ENCODE data around the gene ZC3H6. TPM values are rescaled to one million over a fixed set of nuclear protein-coding genes. Genes with fewer than 3 reads are reported as not detected.
A peak's percentile ranks its signal among the peaks of the same experiment; 100 is the strongest.

Gene ZC3H6
- total RNA-seq, 1 experiment from 2014 or later: 10.0 TPM

- no peak for ATAC-seq
- CTCF ChIA-PET: interaction anchor here (0.6 to 1.3 kb wide), 2 partner anchors 14 to 1396 kb away, joined by 3 to 9 read pairs; no protein-coding TSS in a partner anchor
- TF ChIP-seq NFATC4 (CRISPR knock-in tag; IDR thresholded peaks at IDR 0.05) (no peak), ESRRA (CRISPR knock-in tag; IDR thresholded peaks at IDR 0.05; ENCODE audit: borderline replicate concordance) (no peak)
- DNase-seq (ENCODE audit: low spot score): no peak
- no peak overlapping the region; the same call in 1 of the 2 replicates for H3K27ac Mint-ChIP-seq
- peaks cover 5% of the 10 kb centered on the region for H3K9me3 Mint-ChIP-seq
- peaks cover 21% of the 10 kb centered on the region for H3K4me1 Mint-ChIP-seq
- no peaks in the 10 kb centered on the region for H3K27me3 Mint-ChIP-seq (ENCODE audit: low read depth)
- H3K36me3 Mint-ChIP-seq: no peaks in the 10 kb centered on the region
- H3K4me3 Mint-ChIP-seq: no peak overlapping the region
- POLR2A ChIA-PET: interaction anchor here (0.6 kb wide), 1 partner anchor 152 kb away, joined by 3 read pairs; no protein-coding TSS in a partner anchor
Measured at GRCh38 chr2:112273349-112273748, 2.0 kb upstream of the ZC3H6 start.

DNA sequence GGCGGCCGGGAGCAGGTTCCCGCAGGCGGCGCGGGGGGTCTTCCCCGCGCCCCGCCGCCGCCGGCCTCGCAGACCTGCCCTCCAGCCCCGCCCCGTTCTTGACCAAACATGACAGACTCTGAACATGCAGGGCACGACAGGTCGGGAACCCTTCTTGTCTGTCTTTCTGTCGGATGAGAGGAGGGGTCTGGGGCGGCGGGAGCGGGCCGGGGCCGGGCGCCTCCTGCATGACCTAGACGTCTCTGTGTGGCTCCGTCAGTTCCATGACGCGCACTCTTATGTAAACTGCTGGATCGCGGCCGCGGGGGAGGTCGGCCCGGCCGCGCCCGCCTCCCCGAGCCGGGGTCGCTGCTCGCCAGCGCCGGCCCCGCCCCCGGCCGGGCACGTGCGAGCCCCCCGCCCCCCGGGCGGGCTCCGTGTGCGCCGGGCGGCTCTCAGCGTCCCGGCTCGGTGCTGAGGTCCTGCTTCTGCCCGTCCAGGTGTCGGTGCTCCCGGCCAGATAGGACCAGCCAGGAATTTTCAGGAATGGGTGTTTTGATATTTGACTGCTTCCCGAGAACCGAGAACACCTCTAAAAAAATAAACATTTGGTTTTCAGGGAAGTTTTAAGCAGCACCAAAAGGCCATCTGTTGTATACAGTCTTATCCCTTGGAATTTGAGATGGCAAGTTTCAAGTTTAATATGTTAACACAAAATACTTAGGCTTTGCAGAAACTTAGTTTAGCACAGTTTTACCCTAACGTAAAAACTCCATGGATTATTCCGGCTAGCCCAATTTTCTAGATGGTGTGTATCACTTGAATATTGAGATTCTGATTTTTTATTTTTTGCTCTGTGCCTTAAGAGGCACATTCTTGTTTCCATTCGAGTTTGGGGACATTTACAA is 733 bp downstream of the ZC3H6 start:
- Mint-ChIP-seq H3K4me1 (peaks cover 21% of the 10 kb centered on the region), H3K9me3 (no peaks in the 10 kb centered on the region), H3K27me3 (ENCODE audit: low read depth) (no peaks in the 10 kb centered on the region), H3K36me3 (no peaks in the 10 kb centered on the region), H3K4me3 (peak overlapping the region; percentile 81), H3K27ac (peak overlapping the region; percentile 93)
- ATAC-seq (peak; percentile 80), DNase-seq (ENCODE audit: low spot score) (peak; percentile 79)
- 0 out of 2 replicates have a peak, but pooled peaks have one; percentile 26 for TF ChIP-seq ETV6 (CRISPR knock-in tag; IDR thresholded peaks at IDR 0.05)
- 0 out of 2 replicates have a peak, but pooled peaks have one; percentile 30 for TF ChIP-seq FOXP4 (CRISPR knock-in tag; IDR thresholded peaks at IDR 0.05)
- TF ChIP-seq USF2 (CRISPR knock-in tag; IDR thresholded peaks at IDR 0.05): peak; percentile 58; the same call in 1 of the 2 replicates
- TF ChIP-seq TP53 (CRISPR knock-in tag; IDR thresholded peaks at IDR 0.05): 0 out of 2 replicates have a peak, but pooled peaks have one; percentile 8
- TF ChIP-seq ZNF423 (CRISPR knock-in tag; IDR thresholded peaks at IDR 0.05): no peak
- no peak for TF ChIP-seq ZNF219 (CRISPR knock-in tag; IDR thresholded peaks at IDR 0.05; ENCODE audit: borderline replicate concordance)
- ChIA-PET CTCF (no interaction called here), POLR2A (no interaction called here)

- CTCF ChIA-PET: no interaction called here
- POLR2A ChIA-PET: interaction anchor here (1.2 kb wide), 1 partner anchor 22 kb away, joined by 4 read pairs; the partner anchor contains the start of gene ZC3H8
- Mint-ChIP-seq H3K9me3 (no peaks in the 10 kb centered on the region), H3K27ac (no peak overlapping the region), H3K4me1 (peaks cover 25% of the 10 kb centered on the region), H3K27me3 (ENCODE audit: low read depth) (no peaks in the 10 kb centered on the region), H3K36me3 (no peaks in the 10 kb centered on the region), H3K4me3 (peak overlapping the region; percentile 79)
- DNase-seq (ENCODE audit: low spot score) (no peak), ATAC-seq (no peak)
- no peak for TF ChIP-seq SMAD4 (CRISPR knock-in tag; IDR thresholded peaks at IDR 0.05)
- TF ChIP-seq FOXP4 (CRISPR knock-in tag; IDR thresholded peaks at IDR 0.05): no peak
- no peak for TF ChIP-seq FOXJ3 (CRISPR knock-in tag; IDR thresholded peaks at IDR 0.05; ENCODE audit: borderline replicate concordance)
- TF ChIP-seq AFF4 (CRISPR knock-in tag; IDR thresholded peaks at IDR 0.05; ENCODE audit: borderline replicate concordance): no peak
Measured at GRCh38 chr2:112276954-112277353, 1.6 kb downstream of the ZC3H6 start.

Data from WTC11 (cell line).